D721Med (cell line): Measurements from ENCODE around the gene SRP68.

Experiments used
- DNase-seq: peaks from one replicate; pipeline ENCODE4 v3.0.0; 2011; ENCODE audit warnings: low spot score; ENCODE audit not compliant: insufficient read length
- FAIRE-seq: peaks from 2 replicates; lab custom pipeline; 2011; peaks lifted over from hg19 to GRCh38; lab: Jason Lieb, UNC
- TF ChIP-seq, protein P1 (sequence below): IDR thresholded peaks from 2 replicates; pipeline ENCODE4 v1.5.1; 2012; ENCODE audit warnings: mild to moderate bottlenecking, control low read depth; ENCODE audit not compliant: insufficient read depth; ENCODE audit errors: missing control alignments

Gene SRP68

GRCh38 chr17:76107509-76107908 is 35.2 kb upstream of the SRP68 start:
- TF ChIP-seq, protein P1, sequence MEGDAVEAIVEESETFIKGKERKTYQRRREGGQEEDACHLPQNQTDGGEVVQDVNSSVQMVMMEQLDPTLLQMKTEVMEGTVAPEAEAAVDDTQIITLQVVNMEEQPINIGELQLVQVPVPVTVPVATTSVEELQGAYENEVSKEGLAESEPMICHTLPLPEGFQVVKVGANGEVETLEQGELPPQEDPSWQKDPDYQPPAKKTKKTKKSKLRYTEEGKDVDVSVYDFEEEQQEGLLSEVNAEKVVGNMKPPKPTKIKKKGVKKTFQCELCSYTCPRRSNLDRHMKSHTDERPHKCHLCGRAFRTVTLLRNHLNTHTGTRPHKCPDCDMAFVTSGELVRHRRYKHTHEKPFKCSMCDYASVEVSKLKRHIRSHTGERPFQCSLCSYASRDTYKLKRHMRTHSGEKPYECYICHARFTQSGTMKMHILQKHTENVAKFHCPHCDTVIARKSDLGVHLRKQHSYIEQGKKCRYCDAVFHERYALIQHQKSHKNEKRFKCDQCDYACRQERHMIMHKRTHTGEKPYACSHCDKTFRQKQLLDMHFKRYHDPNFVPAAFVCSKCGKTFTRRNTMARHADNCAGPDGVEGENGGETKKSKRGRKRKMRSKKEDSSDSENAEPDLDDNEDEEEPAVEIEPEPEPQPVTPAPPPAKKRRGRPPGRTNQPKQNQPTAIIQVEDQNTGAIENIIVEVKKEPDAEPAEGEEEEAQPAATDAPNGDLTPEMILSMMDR: peak; percentile 33
- no peak for FAIRE-seq
- no peak for DNase-seq

DNA sequence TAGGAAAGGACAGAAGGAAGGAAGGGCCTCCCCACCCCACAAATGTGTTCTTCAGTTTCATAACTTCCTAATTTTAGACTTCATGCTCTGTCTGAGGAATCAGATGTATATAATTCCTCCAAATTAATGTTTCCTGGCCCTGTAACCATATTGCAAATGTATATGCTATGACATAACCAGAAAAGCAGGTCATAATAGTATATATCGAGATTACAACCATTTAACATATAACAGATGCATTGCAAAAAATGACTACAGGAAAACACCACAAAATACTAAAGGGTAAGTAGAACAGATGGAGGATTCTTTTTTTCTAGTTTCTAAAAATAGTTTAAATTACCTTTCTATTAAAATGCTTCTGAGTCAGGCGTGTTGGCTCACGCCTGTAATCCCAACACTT is 34.4 kb upstream of the SRP68 start:
- FAIRE-seq: no peak
- DNase-seq: no peak
- TF ChIP-seq, protein P1: no peak

- TF ChIP-seq, protein P1: no peak
- FAIRE-seq: no peak
- DNase-seq: no peak
These were observed 32.5 kb upstream of the SRP68 start for GRCh38 chr17:76104896-76105231.

DNA sequence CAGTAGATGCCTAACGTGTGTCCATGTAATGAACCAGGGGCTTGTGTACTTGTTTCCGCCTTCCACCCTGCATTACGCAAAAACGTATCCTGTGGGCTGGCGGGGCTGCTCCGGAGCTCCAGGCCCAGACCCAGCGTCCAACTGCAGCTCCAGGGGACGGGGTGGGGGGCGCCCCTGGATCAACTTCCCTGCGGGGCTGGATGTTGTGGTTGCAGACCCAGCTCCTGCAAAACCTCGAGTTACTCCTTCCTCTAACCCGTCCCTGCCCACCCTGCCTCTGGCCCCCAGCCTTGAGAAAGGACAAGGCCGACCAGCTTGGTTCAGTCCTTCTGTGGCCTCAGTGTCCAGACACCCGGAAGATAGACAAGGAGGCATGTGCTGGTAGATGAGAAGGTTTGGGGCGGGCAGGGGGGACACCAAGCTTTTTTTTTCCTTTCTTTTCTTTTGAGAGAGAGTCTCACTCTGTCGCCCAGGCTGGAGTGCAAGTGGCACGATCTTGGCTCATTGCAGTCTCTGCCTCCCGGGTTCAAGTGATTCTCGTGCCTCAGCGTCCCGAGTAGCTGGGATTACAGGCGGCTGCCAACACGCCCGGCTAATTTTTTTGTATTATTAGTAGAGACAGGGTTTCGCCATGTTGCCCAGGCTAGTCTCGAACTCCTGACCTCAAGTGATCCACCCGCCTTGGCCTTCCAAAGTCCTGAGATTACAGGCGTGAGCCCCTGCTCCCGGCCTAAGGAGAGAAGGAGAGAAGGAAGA is 32.0 kb upstream of the SRP68 start:
- DNase-seq: no peak
- TF ChIP-seq, protein P1: no peak
- no peak for FAIRE-seq

DNA sequence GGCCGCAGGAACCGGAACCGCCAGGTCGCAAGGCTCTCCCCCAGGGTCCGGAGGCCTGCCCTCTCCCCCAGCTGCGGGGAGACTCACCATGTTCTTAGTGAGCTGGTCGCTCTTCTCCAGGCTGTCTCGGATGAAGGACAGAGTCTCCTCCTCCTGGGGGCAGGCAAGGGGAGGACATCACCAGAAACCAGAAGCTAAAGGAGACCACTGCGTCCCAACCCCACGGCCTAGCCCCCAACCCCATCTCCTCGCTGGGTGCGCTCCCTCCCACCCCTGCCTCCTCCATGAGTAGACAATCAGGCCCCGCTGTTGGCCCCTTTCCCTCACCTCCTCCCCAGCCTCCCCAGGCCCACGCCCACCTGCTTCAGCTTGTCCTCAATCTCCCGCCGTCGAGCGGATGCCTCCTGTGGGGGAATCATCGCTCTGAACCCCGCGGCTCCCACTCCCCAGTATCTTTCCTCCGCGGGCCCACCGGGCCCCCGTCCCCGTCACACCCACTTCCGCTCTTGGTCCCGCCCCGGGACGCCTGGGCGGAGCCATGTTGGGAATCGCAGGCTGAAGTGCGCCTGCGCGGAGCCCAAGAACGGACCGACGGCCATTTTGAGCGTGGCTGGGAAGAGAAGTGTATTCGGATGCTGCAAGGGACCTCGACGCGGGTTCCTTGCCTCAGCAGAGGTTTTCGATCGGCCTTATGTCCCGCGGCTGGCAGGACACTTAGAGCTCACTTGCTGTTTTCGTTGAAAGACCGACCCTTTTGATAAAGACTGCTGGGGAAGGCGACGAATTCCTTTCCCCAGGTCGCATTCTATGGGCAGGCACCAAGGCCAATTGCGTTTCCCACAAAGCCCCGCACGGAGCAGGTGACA is 31.2 kb upstream of the SRP68 start, which contains the start of gene EXOC7:
Gene EXOC7, minus strand, starts transcription at position 514 of the 866 bp plus-strand sequence. Its CDS starts 95 bp downstream, at position 419.
- TF ChIP-seq, protein P1: no peak
- DNase-seq: peak; percentile 88
- no peak for FAIRE-seq

DNA sequence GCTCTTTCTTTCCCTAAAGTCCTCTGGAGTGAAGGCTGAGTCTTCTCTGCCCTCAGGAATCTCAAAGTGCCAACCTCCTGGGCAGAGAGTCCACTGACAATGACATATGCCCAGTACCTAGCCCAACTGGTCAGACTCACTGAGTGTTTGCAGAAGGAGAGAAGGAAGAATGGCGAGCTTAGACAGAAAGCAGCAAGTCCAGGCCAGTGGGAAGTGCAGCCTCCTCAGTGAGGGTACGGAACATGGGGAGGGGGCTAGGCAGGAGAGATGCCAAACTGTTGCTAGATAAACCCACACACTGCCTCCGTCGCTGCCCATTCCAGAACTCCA is 30.6 kb upstream of the SRP68 start:
- DNase-seq: no peak

More for the DNA sequence above, 30.6 kb upstream of the SRP68 start:
- FAIRE-seq: no peak
- TF ChIP-seq, protein P1: no peak
